Measurements from ENCODE around the gene ZNF497. TPM values are rescaled to one million over a fixed set of nuclear protein-coding genes. Genes with fewer than 3 reads are reported as not detected.

The ZNF497 gene
- total and polyA plus RNA-seq, 2 of the 13 experiments (the other 11 are each of a cell fraction or from before 2014, with no cell fraction given): 1.5 to 1.9 TPM

DNA sequence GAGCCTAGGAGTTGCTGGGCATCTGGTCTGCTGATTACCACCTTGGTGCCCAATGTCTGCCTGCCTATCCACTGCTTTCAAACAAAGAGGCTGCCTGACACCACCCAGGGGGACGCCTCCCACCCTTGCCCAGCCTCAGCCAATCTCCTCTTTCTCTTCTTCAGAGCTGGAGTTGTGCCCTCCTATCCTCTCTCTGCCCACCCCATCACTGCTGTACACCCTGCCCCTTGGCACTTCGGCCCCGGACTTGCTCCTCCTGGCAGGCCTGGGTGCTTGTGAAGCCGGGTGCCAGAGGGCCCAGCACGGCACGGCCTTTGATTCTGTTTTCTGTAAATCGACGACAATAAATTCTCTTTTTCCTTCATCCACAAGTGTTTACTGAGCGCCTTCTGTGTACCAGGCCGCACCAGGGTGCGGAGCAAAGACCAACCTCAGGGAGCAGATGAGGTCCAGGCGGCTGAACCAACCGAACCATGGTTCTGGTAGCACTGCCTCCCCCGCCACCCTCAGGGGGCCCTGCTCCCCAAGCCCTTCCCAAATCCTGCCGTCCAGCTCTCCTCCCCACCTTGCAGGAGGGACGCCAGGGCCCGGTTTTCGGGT, 37.9 kb upstream of the ZNF497 start:
- Histone ChIP-seq H4K20me1 (ENCODE audit: insufficient read depth, low read length) (no peaks in the 10 kb centered on the region), H3K4me2 (ENCODE audit: low read depth, low read length) (peak overlapping the region; percentile 89), H3K79me2 (ENCODE audit: insufficient read depth, low read length) (peaks cover 4% of the 10 kb centered on the region), H3K4me1 (ENCODE audit: insufficient read depth, low read length) (peaks cover 44% of the 10 kb centered on the region), H3K27ac (ENCODE audit: extremely low read length, insufficient read depth, low read length) (peak overlapping the region; percentile 21), H2AFZ (ENCODE audit: low read length) (no peak overlapping the region), H3K27me3 (ENCODE audit: control insufficient read depth in 1 of 2, insufficient read depth in 2 of 2, low read length in 2 of 2) (no peaks in the 10 kb centered on the region), H3K36me3 (replicated peaks in 1 of 2; ENCODE audit: control insufficient read depth in 1 of 2, insufficient read depth in 2 of 2, low read length in 2 of 2) (no peaks in the 10 kb centered on the region), H3K9me3 (ENCODE audit: low read length) (no peaks in the 10 kb centered on the region), H3K4me3 (replicated peaks in 1 of 3; ENCODE audit: insufficient read depth in 1 of 3, low read depth in 2 of 3, low read length in 3 of 3) (peak overlapping the region; percentile 44 to 76 (median 60)), H3K9ac (ENCODE audit: insufficient read depth, low read depth, low read length) (peak overlapping the region; percentile 61)
- intact Hi-C loops (cut with micrococcal nuclease; ENCODE audit: unreplicated experiment) (loop anchor here (2.0 kb wide), 1 partner anchor 14 kb away; the partner anchor contains the start of gene RPS5), in situ Hi-C loops (cut with HindIII; ENCODE audit: extremely low pct_ligation_motif_present, low pct_unique_long_range_greater_than_20kb) (no loop called here)
- BruUV-seq (replicated peaks): no TSS peak
- POLR2A ChIA-PET: no interaction called here
- DNase-seq (ENCODE audit: low spot score) (no peak), ATAC-seq (peak; percentile 3), FAIRE-seq (no peak)
- CTCF ChIA-PET (ENCODE audit: low intra/inter-chr PET ratio, low total read pairs): no interaction called here
- WGBS (ENCODE audit: low lambda C conversion rate): 22% methylated on average over 18 of the region's 18 CpGs
- no peak for TF ChIP-seq FIP1L1 (IDR thresholded peaks at IDR 0.05; ENCODE audit: borderline replicate concordance, insufficient read depth, low read depth, low read length)
- TF ChIP-seq MEF2D (CRISPR knock-in tag; IDR thresholded peaks at IDR 0.05): no peak
- TF ChIP-seq MTA3 (CRISPR knock-in tag; IDR thresholded peaks at IDR 0.05): no peak
- TF ChIP-seq, protein P1, sequence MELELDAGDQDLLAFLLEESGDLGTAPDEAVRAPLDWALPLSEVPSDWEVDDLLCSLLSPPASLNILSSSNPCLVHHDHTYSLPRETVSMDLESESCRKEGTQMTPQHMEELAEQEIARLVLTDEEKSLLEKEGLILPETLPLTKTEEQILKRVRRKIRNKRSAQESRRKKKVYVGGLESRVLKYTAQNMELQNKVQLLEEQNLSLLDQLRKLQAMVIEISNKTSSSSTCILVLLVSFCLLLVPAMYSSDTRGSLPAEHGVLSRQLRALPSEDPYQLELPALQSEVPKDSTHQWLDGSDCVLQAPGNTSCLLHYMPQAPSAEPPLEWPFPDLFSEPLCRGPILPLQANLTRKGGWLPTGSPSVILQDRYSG (CRISPR knock-in tag; IDR thresholded peaks at IDR 0.05): no peak
- 0 out of 2 replicates have a peak, but pooled peaks have one; percentile 46 for TF ChIP-seq ZNF709 (CRISPR knock-in tag; IDR thresholded peaks at IDR 0.05)
- no peak for TF ChIP-seq ZFP82 (CRISPR knock-in tag; IDR thresholded peaks at IDR 0.05; ENCODE audit: borderline replicate concordance)
- TF ChIP-seq ATF7-NPFF (CRISPR knock-in tag; IDR thresholded peaks at IDR 0.05; ENCODE audit: low read depth): peak; percentile 0; the same call in 1 of the 2 replicates
- no peak for TF ChIP-seq FOXM1 (CRISPR knock-in tag; IDR thresholded peaks at IDR 0.05)
- no peak for TF ChIP-seq TBL1XR1 (IDR thresholded peaks at IDR 0.05; ENCODE audit: borderline replicate concordance, low read length, partially characterized antibody)
- TF ChIP-seq, protein P2, sequence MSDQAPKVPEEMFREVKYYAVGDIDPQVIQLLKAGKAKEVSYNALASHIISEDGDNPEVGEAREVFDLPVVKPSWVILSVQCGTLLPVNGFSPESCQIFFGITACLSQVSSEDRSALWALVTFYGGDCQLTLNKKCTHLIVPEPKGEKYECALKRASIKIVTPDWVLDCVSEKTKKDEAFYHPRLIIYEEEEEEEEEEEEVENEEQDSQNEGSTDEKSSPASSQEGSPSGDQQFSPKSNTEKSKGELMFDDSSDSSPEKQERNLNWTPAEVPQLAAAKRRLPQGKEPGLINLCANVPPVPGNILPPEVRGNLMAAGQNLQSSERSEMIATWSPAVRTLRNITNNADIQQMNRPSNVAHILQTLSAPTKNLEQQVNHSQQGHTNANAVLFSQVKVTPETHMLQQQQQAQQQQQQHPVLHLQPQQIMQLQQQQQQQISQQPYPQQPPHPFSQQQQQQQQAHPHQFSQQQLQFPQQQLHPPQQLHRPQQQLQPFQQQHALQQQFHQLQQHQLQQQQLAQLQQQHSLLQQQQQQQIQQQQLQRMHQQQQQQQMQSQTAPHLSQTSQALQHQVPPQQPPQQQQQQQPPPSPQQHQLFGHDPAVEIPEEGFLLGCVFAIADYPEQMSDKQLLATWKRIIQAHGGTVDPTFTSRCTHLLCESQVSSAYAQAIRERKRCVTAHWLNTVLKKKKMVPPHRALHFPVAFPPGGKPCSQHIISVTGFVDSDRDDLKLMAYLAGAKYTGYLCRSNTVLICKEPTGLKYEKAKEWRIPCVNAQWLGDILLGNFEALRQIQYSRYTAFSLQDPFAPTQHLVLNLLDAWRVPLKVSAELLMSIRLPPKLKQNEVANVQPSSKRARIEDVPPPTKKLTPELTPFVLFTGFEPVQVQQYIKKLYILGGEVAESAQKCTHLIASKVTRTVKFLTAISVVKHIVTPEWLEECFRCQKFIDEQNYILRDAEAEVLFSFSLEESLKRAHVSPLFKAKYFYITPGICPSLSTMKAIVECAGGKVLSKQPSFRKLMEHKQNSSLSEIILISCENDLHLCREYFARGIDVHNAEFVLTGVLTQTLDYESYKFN (CRISPR knock-in tag; conservative IDR thresholded peaks at IDR 0.05): no peak
- TF ChIP-seq MAFK (conservative IDR thresholded peaks at IDR 0.05 in 1 of 2, IDR thresholded peaks at IDR 0.05 in 1 of 2; ENCODE audit: low read length in 2 of 2): no peak
- TF ChIP-seq SUZ12 (IDR thresholded peaks at IDR 0.05; ENCODE audit: low read depth, low read length): no peak
- TF ChIP-seq, protein P3, sequence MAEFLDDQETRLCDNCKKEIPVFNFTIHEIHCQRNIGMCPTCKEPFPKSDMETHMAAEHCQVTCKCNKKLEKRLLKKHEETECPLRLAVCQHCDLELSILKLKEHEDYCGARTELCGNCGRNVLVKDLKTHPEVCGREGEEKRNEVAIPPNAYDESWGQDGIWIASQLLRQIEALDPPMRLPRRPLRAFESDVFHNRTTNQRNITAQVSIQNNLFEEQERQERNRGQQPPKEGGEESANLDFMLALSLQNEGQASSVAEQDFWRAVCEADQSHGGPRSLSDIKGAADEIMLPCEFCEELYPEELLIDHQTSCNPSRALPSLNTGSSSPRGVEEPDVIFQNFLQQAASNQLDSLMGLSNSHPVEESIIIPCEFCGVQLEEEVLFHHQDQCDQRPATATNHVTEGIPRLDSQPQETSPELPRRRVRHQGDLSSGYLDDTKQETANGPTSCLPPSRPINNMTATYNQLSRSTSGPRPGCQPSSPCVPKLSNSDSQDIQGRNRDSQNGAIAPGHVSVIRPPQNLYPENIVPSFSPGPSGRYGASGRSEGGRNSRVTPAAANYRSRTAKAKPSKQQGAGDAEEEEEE (CRISPR knock-in tag; IDR thresholded peaks at IDR 0.05; ENCODE audit: borderline replicate concordance): no peak
- no peak for TF ChIP-seq TSC22D2 (CRISPR knock-in tag; IDR thresholded peaks at IDR 0.05; ENCODE audit: borderline replicate concordance)
- TF ChIP-seq MEIS1 (CRISPR knock-in tag; IDR thresholded peaks at IDR 0.05; ENCODE audit: borderline replicate concordance): no peak
- TF ChIP-seq ZNF546 (CRISPR knock-in tag; conservative IDR thresholded peaks at IDR 0.05): no peak
- 0 out of 2 replicates have a peak, but pooled peaks have one; percentile 13 for TF ChIP-seq PAX8 (CRISPR knock-in tag; IDR thresholded peaks at IDR 0.05; ENCODE audit: borderline replicate concordance)
- TF ChIP-seq SRY (CRISPR knock-in tag; IDR thresholded peaks at IDR 0.05): no peak
- TF ChIP-seq ZFP36L2 (CRISPR knock-in tag; IDR thresholded peaks at IDR 0.05): no peak
